HEK293T (cell line): ENCODE results near the gene UFC1.

ENCODE experiments used
- BHLHE40 ChIP-seq: fragments of 450-650 bp; IDR thresholded peaks from 2 replicates; pipeline ENCODE4 v1.6.1; 2016; ENCODE audit warnings: mild to moderate bottlenecking, moderate library complexity, borderline replicate concordance
- CTBP1 ChIP-seq: fragments of 450-650 bp; IDR thresholded peaks from 2 replicates; pipeline ENCODE4 v1.6.1; 2016; ENCODE audit warnings: borderline replicate concordance
- ELF4 ChIP-seq: fragments of 450-650 bp; IDR thresholded peaks from 2 replicates; pipeline ENCODE4 v1.6.1; 2017; ENCODE audit warnings: antibody characterized with exemption
- FOXA1 ChIP-seq: fragments of 450-650 bp; IDR thresholded peaks from 2 replicates; pipeline ENCODE4 v1.6.1; 2016; ENCODE audit warnings: mild to moderate bottlenecking
- FOXM1 ChIP-seq: fragments of 450-650 bp; IDR thresholded peaks from 2 replicates; pipeline ENCODE4 v1.6.1; 2017; ENCODE audit warnings: mild to moderate bottlenecking, borderline replicate concordance
- HDGF ChIP-seq: fragments of 450-650 bp; IDR thresholded peaks from 2 replicates; pipeline ENCODE4 v1.6.1; 2017; ENCODE audit warnings: antibody characterized with exemption, borderline replicate concordance
- LEF1 ChIP-seq: fragments of 450-650 bp; IDR thresholded peaks from 2 replicates; pipeline ENCODE4 v1.6.1; 2017; ENCODE audit warnings: mild to moderate bottlenecking, borderline replicate concordance
- NFRKB ChIP-seq: fragments of 450-650 bp; IDR thresholded peaks from 2 replicates; pipeline ENCODE4 v1.6.1; 2016; ENCODE audit warnings: mild to moderate bottlenecking, moderate library complexity
- PKNOX1 ChIP-seq: fragments of 450-650 bp; IDR thresholded peaks from 2 replicates; pipeline ENCODE4 v1.6.1; 2016
- SP1 ChIP-seq: fragments of 450-650 bp; IDR thresholded peaks from 2 replicates; pipeline ENCODE4 v1.6.1; 2017
- SUZ12 ChIP-seq: fragments of 450-650 bp; IDR thresholded peaks from 2 replicates; pipeline ENCODE4 v1.6.1; 2016; ENCODE audit warnings: mild to moderate bottlenecking
- TARDBP ChIP-seq: fragments of 450-650 bp; IDR thresholded peaks from 2 replicates; pipeline ENCODE4 v1.6.1; 2016

- no peak for TF ChIP-seq SUZ12
- no peak for TF ChIP-seq NFRKB
- no peak for TF ChIP-seq FOXM1
- TF ChIP-seq TARDBP = no peak
- TF ChIP-seq PKNOX1 = no peak
- TF ChIP-seq SP1 = no peak
- TF ChIP-seq FOXA1 = no peak
- no peak for TF ChIP-seq LEF1
- TF ChIP-seq BHLHE40 = no peak
- TF ChIP-seq HDGF = no peak
- no peak for TF ChIP-seq CTBP1
- TF ChIP-seq ELF4 = no peak
Measured at GRCh38 chr1:161171696-161172095, 17.9 kb downstream of the UFC1 start.
